Measurements from ENCODE around the gene FBRSL1. TPM values are rescaled to one million over a fixed set of nuclear protein-coding genes. Genes with fewer than 3 reads are reported as not detected.

Gene FBRSL1
- total and polyA plus RNA-seq, 9 of the 15 experiments (the other 6 are each of a cell fraction or from before 2014, with no cell fraction given), result 0.24 to 129 (median 7.3) TPM

- intact Hi-C loops (cut with micrococcal nuclease), result no loop called here
- ATAC-seq (no peak; the same call in 2 of the 3 replicates), DNase-seq (ENCODE audit: extremely low read depth in 1 of 4, low spot score in 3 of 4) (no peak), FAIRE-seq (no peak)
- no peaks in the 10 kb centered on the region for H4K20me1 ChIP-seq (replicated peaks; ENCODE audit: control insufficient read depth, insufficient read depth, low read length)
- no peaks in the 10 kb centered on the region for H3K36me3 ChIP-seq (ENCODE audit: control insufficient read depth, insufficient read depth, low read length)
- no peaks in the 10 kb centered on the region for H3K79me2 ChIP-seq (ENCODE audit: control insufficient read depth, insufficient read depth, low read length)
- peaks cover 7% of the 10 kb centered on the region; the same call in 1 of the 2 replicates for H3K9me3 ChIP-seq (replicated peaks; ENCODE audit: control insufficient read depth, insufficient read depth, low read depth, low read length)
- H3K9me1 ChIP-seq (ENCODE audit: control insufficient read depth, insufficient read depth, low read length), result no peaks in the 10 kb centered on the region
- BruUV-seq (replicated peaks), result no TSS peak
- 4% methylated on average over 19 of the region's 35 CpGs for WGBS (ENCODE audit: insufficient coverage, low coverage, missing lambda C conversion rate)
- TF ChIP-seq ZNF217 (CRISPR knock-in tag; IDR thresholded peaks at IDR 0.05) (no peak), POLR2G (IDR thresholded peaks at IDR 0.05; ENCODE audit: low read depth, low read length) (no peak), TEAD4 (IDR thresholded peaks at IDR 0.05; ENCODE audit: low read length) (no peak), TEAD4 (CRISPR knock-in tag; IDR thresholded peaks at IDR 0.05; ENCODE audit: borderline replicate concordance) (no peak), ETS2 (tag; IDR thresholded peaks at IDR 0.05; ENCODE audit: borderline replicate concordance, poor library complexity, severe bottlenecking) (no peak), SMARCA5 (IDR thresholded peaks at IDR 0.05) (no peak), ZNF445 (CRISPR knock-in tag; IDR thresholded peaks at IDR 0.05; ENCODE audit: low read depth) (no peak), TAF9B (IDR thresholded peaks at IDR 0.05; ENCODE audit: partially characterized antibody) (no peak), RAD21 (CRISPR knock-in tag; conservative IDR thresholded peaks at IDR 0.05 in 1 of 2, IDR thresholded peaks at IDR 0.05 in 1 of 2) (no peak), ARID4B (CRISPR knock-in tag; IDR thresholded peaks at IDR 0.05) (no peak), ETS1 (conservative IDR thresholded peaks at IDR 0.05; ENCODE audit: control insufficient read depth, low read depth, low read length) (no peak), BHLHE40 (IDR thresholded peaks at IDR 0.05; ENCODE audit: low read length) (no peak)
- H3K4me1 ChIP-seq (replicated peaks in 1 of 2; ENCODE audit: control insufficient read depth in 2 of 2, insufficient read depth in 2 of 2, low read length in 2 of 2), result peaks cover 0 to 35% of the 10 kb centered on the region in 2 experiments; a peak in 2 of 5 replicates
- H3K27ac ChIP-seq (ENCODE audit: extremely low read depth, low read depth, low read length), result no peak overlapping the region
- peaks cover 40 to 56% of the 10 kb centered on the region in 2 experiments; a peak in 4 of 5 replicates for H3K27me3 ChIP-seq (ENCODE audit: control insufficient read depth in 2 of 2, insufficient read depth in 2 of 2, low read length in 2 of 2)
- ChIA-PET POLR2A (interaction anchor here (0.7 kb wide), 1 partner anchor 18 kb away, joined by 3 read pairs; no protein-coding TSS in a partner anchor), CTCF (ENCODE audit: low intra/inter-chr PET ratio) (no interaction called here)
- no peak overlapping the region for H3K4me2 ChIP-seq (ENCODE audit: insufficient read depth, low read length)
- H3K4me3 ChIP-seq, result no peak overlapping the region
- H2AFZ ChIP-seq (ENCODE audit: low read depth, low read length), result no peak overlapping the region
- H3K9ac ChIP-seq (ENCODE audit: insufficient read depth in 1 of 2, low read depth in 2 of 2, low read length in 2 of 2), result no peak overlapping the region
- in situ Hi-C loops (cut with MboI), result no loop called here
Measured at GRCh38 chr12:132451172-132451835, 38.6 kb upstream of the FBRSL1 start.
